CD4-positive, alpha-beta memory T cell (primary cell): Measurements from ENCODE around the gene WNT4. TPM values are rescaled to one million over a fixed set of nuclear protein-coding genes. Genes with fewer than 3 reads are reported as not detected.

Experiments
- CTCF ChIA-PET: fragments of 350-600 bp; sonication (Branson Sonifier 250); formaldehyde crosslinking; loops from one replicate; lab custom pipeline; 2021; ENCODE audit warnings: inconsistent platforms; ENCODE audit not compliant: partially characterized antibody; lab: Charles Lee
- POLR2A ChIA-PET: fragments of 350-600 bp; sonication (Branson Sonifier 250); formaldehyde crosslinking; loops from one replicate; lab custom pipeline; 2021; ENCODE audit not compliant: partially characterized antibody; lab: Charles Lee
- DNase-seq, 5 donors: peaks; one replicate each; pipeline versions ENCODE4 v3.0.0 to v3.0.0-alpha.2; 2020 to 2022; ENCODE audit warnings: mixed read lengths in 1 of 5
- H3K27ac ChIP-seq: one replicate; pipeline ENCODE4 v1.7.0; 2013; ENCODE audit warnings: low read depth, low read length
- H3K27me3 ChIP-seq: 2 replicates; pipeline ENCODE4 v1.7.0; 2013; ENCODE audit warnings: mild to moderate bottlenecking, low read length, moderate library complexity; ENCODE audit not compliant: insufficient read depth
- H3K36me3 ChIP-seq: 2 replicates; pipeline ENCODE4 v1.7.0; 2013; ENCODE audit warnings: mild to moderate bottlenecking, low read length, moderate library complexity; ENCODE audit not compliant: insufficient read depth
- H3K4me1 ChIP-seq: 2 replicates; pipeline ENCODE4 v1.7.0; 2013; ENCODE audit warnings: mild to moderate bottlenecking, low read length, moderate library complexity; ENCODE audit not compliant: insufficient read depth
- H3K4me3 ChIP-seq, 2 donors: one replicate each; pipeline ENCODE4 v1.7.0; 2013; ENCODE audit warnings: low read length in 2 of 2, mild to moderate bottlenecking in 1 of 2
- H3K9me3 ChIP-seq, 2 donors: one replicate each; pipeline ENCODE4 v1.7.0; 2013; ENCODE audit warnings: low read length in 2 of 2, control low read depth in 1 of 2; ENCODE audit not compliant: control insufficient read depth in 1 of 2
- H3K27ac Mint-ChIP-seq, 7 donors: one replicate each; pipeline ENCODE4 v1.8.0; 2020 to 2021; ENCODE audit warnings: mixed read lengths in 7 of 7, mild to moderate bottlenecking in 6 of 7, inconsistent platforms in 3 of 7, moderate library complexity in 3 of 7
- H3K27me3 Mint-ChIP-seq, 2 donors: one replicate each; pipeline ENCODE4 v1.8.0; 2020 to 2021; ENCODE audit warnings: mixed read lengths in 2 of 2
- H3K36me3 Mint-ChIP-seq, 2 donors: one replicate each; pipeline ENCODE4 v1.8.0; 2020 to 2021; ENCODE audit warnings: mixed read lengths in 2 of 2, inconsistent platforms in 1 of 2, mild to moderate bottlenecking in 1 of 2
- H3K4me1 Mint-ChIP-seq, 4 donors: one replicate each; pipeline ENCODE4 v1.8.0; 2020 to 2021; ENCODE audit warnings: mixed read lengths in 4 of 4, mild to moderate bottlenecking in 1 of 4
- H3K4me3 Mint-ChIP-seq, 8 donors: one replicate each; pipeline ENCODE4 v1.8.0; 2020 to 2021; ENCODE audit warnings: mixed read lengths in 8 of 8, mild to moderate bottlenecking in 7 of 8, moderate library complexity in 6 of 8, inconsistent platforms in 3 of 8
- H3K9me3 Mint-ChIP-seq, 8 donors: one replicate each; pipeline ENCODE4 v1.8.0; 2020 to 2021; ENCODE audit warnings: mixed read lengths in 8 of 8, mild to moderate bottlenecking in 5 of 8, inconsistent platforms in 3 of 8, moderate library complexity in 1 of 8
- intact Hi-C: fragments of 100-400 bp; cut with micrococcal nuclease; formaldehyde crosslinking; loops from one replicate; pipeline ENCODE4 v1.15.1; 2023
- polyA plus RNA-seq, 2 donors: library from polyadenylated mRNA; unstranded; fragments of 300-500 nt; fragmentation: Illumina TruSeq; gene quantifications; one replicate each; pipeline ENCODE4 v1.2.3, GENCODE V29; 2021
- total RNA-seq, 2 experiments: library from RNA; stranded (reverse); gene quantifications; one replicate each; pipeline ENCODE4 v1.2.3, GENCODE V29; 2021

Gene WNT4
- total and polyA plus RNA-seq, 4 experiments from 2014 or later: 0.10 TPM; not detected in 3

DNA sequence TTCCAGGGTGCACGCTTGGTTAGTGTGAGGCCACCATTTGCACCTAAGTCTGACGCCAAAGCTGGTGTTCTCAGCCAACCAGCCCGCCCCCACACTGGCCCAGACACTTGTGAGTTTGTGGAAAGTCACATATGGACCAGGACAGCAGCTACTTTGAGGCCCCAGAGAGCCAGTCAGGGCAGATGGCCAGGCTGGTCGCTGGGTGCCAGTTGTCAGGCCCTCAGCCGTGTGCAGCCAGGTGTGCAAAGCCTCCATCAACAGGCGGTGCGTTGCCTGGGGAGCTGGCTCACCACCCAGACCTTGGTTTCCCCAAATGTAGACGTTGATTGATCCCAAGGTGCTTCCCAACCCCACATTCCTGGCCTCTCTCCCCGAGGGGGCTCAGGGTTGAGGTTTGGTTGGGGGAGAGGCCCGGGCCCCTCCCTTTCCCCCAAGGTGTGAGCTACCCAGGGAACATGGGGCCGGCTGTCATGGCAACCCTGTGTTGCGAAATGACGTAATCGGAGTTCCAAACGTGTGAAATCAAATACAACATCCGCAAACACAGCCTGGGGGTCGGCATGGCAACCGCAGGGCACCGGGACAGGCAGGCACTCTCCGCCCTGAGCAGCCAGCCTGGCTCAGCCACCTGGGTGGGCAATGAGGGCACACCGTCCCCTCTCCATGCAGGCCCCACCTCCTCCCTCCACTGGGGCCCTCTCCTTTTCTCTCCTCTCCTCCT lies 42.2 kb upstream of the WNT4 start:
- H3K4me1 Mint-ChIP-seq: peaks cover 0 to 1% (median 0%) of the 10 kb centered on the region in 4 donors
- H3K27me3 Mint-ChIP-seq: peaks cover 19 to 32% of the 10 kb centered on the region in 2 donors
- H3K4me3 Mint-ChIP-seq: no peak overlapping the region
- ChIA-PET CTCF (no interaction called here), POLR2A (no interaction called here)
- Histone ChIP-seq H3K9me3 (no peaks in the 10 kb centered on the region), H3K36me3 (no peaks in the 10 kb centered on the region), H3K4me1 (no peaks in the 10 kb centered on the region), H3K27ac (no peak overlapping the region), H3K4me3 (no peak overlapping the region), H3K27me3 (no peaks in the 10 kb centered on the region)
- no peaks in the 10 kb centered on the region for H3K36me3 Mint-ChIP-seq
- intact Hi-C loops: no loop called here
- no peak for DNase-seq
- no peak overlapping the region for H3K27ac Mint-ChIP-seq
- H3K9me3 Mint-ChIP-seq: no peaks in the 10 kb centered on the region

DNA sequence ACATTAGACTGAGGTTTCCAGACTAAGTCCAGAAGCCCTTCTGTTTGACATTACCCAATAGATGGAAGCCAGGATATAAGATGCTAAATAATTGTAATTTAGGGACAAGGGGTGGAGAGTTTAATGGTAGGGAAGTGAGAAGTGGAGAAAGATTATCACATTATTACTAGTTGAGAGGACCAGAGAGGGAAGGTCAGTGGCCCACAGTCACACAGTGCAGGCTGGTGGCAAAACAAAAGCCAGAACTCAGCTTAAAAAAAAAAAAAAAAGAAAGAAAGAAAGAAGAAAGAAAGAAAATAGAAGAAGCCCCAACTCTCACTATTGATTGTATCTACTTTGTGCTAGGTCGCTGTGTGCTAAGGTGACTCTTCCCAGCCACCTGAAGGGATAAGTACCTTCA lies 41.6 kb upstream of the WNT4 start:
- intact Hi-C loops: no loop called here
- H3K9me3 Mint-ChIP-seq: peaks cover 0 to 3% (median 0%) of the 10 kb centered on the region in 8 donors
- H3K4me1 Mint-ChIP-seq: peaks cover 0 to 1% (median 0%) of the 10 kb centered on the region in 4 donors
- ChIA-PET CTCF (no interaction called here), POLR2A (no interaction called here)
- H3K27me3 Mint-ChIP-seq: peaks cover 19 to 32% of the 10 kb centered on the region in 2 donors
- Histone ChIP-seq H3K9me3 (no peaks in the 10 kb centered on the region), H3K27me3 (no peaks in the 10 kb centered on the region), H3K27ac (no peak overlapping the region), H3K4me3 (no peak overlapping the region), H3K4me1 (no peaks in the 10 kb centered on the region), H3K36me3 (no peaks in the 10 kb centered on the region)
- DNase-seq: no peak
- no peaks in the 10 kb centered on the region for H3K36me3 Mint-ChIP-seq
- H3K4me3 Mint-ChIP-seq: no peak overlapping the region
- H3K27ac Mint-ChIP-seq: no peak overlapping the region

DNA sequence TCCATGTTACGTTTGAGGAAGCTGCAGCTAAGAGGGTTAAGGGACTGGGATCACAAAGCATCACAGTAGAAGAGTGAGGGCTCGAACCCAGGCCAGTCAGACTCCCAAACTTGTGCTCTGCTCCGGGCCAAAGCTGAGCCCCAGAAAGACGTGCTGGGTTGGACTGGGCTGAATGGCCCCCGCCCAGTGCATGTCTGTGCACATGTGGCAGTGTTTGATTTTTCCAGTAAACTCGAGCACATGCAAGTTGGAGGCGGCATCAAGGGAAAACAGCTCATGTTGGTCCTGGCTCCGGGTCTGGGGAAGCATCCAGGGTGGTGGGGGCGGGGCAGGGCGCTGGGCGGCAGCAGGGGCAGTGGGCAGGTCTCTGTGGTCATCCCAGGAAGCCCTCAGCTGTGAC lies 39.8 kb upstream of the WNT4 start:
- Mint-ChIP-seq H3K4me1 (peaks cover 0 to 1% (median 0%) of the 10 kb centered on the region in 4 donors), H3K36me3 (no peaks in the 10 kb centered on the region), H3K9me3 (peaks cover 0 to 3% (median 0%) of the 10 kb centered on the region in 8 donors), H3K4me3 (no peak overlapping the region), H3K27me3 (peaks cover 14 to 25% of the 10 kb centered on the region in 2 donors), H3K27ac (no peak overlapping the region)
- ChIA-PET CTCF (interaction anchor here (1.0 kb wide), 1 partner anchor 12 kb away, joined by 3 read pairs; no protein-coding TSS in a partner anchor), POLR2A (no interaction called here)
- H3K27ac ChIP-seq: no peak overlapping the region
- no peaks in the 10 kb centered on the region for H3K4me1 ChIP-seq
- no peak for DNase-seq
- no peaks in the 10 kb centered on the region for H3K36me3 ChIP-seq
- no peak overlapping the region for H3K4me3 ChIP-seq
- intact Hi-C loops: no loop called here
- no peaks in the 10 kb centered on the region for H3K9me3 ChIP-seq
- no peaks in the 10 kb centered on the region for H3K27me3 ChIP-seq

DNA sequence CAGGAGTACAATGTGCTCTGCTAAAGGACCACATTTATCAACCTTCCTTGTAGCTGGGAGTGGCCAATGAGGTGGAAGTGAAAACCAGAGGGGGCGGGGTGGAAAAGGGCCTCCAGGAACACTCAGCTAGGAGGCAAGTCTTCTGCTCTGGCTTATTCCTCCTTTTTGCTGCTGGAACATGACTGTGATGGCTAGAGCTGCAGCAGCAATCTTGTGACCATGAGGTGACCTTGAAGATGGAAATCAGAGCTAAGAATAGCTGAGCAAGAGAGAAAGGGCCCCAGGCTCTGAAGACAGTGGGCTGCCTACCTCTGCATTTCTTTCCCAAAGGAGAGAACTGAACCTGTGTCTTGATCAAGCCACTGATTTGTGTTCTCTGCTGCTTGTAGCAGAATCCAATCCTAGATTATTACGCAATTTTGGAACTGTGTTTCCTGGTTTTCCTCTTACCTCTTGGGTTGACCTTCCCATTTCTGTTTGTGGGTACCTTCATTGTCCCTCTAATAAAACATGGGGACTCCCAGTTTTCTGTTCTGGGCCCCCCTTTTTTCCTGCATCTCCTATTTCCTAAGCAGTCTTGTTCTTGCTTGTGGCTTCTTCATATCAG lies 36.4 kb upstream of the WNT4 start:
- no peaks in the 10 kb centered on the region for H3K36me3 Mint-ChIP-seq
- Histone ChIP-seq H3K9me3 (no peaks in the 10 kb centered on the region), H3K27ac (no peak overlapping the region), H3K4me3 (no peak overlapping the region), H3K27me3 (no peaks in the 10 kb centered on the region), H3K4me1 (no peaks in the 10 kb centered on the region), H3K36me3 (no peaks in the 10 kb centered on the region)
- no peak overlapping the region for H3K27ac Mint-ChIP-seq
- H3K27me3 Mint-ChIP-seq: peaks cover 10 to 14% of the 10 kb centered on the region in 2 donors
- POLR2A ChIA-PET: no interaction called here
- CTCF ChIA-PET: no interaction called here
- H3K9me3 Mint-ChIP-seq: peaks cover 0 to 3% (median 0%) of the 10 kb centered on the region in 8 donors
- no peak for DNase-seq
- H3K4me3 Mint-ChIP-seq: no peak overlapping the region
- intact Hi-C loops: no loop called here
- peaks cover 0 to 1% (median 0%) of the 10 kb centered on the region in 4 donors for H3K4me1 Mint-ChIP-seq

DNA sequence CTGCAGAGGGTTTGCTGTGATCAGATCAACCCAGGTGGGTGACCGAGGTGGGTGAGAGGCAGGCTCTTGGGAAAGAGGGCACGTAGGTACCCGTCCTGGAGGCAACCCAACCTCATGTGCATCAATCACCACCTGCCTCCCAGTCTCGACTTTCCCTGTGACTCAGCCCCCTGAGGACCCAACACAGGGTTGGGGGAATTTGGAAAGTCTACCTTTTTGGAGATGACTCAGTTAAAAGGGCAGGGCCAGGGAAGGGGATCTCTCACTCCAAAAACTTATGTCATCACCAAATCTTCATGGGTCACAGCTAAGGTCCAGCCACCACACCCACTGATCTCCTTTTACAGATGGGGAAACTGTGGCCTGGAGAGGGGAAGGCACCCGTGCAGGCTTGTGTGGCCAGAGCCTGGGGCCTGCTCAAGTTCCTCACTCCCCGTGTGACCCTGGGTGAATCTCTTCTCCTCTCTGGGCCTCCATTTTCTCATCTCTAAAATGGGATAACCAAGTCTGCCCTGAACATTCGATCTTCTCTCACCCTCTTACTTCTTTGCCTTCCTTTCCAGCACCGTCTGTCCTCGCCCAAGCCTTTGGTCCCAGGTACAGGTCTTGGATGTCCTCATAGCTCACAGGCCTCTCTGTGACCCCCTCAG lies 34.6 kb upstream of the WNT4 start:
- ChIA-PET CTCF (no interaction called here), POLR2A (no interaction called here)
- H3K4me3 Mint-ChIP-seq: no peak overlapping the region
- intact Hi-C loops: no loop called here
- no peak overlapping the region for H3K4me3 ChIP-seq
- H3K27me3 Mint-ChIP-seq: peaks cover 6 to 7% of the 10 kb centered on the region in 2 donors
- no peaks in the 10 kb centered on the region for H3K36me3 ChIP-seq
- no peaks in the 10 kb centered on the region for H3K27me3 ChIP-seq
- peaks cover 0 to 3% (median 0%) of the 10 kb centered on the region in 8 donors for H3K9me3 Mint-ChIP-seq
- peaks cover 0 to 1% (median 0%) of the 10 kb centered on the region in 4 donors for H3K4me1 Mint-ChIP-seq
- no peak overlapping the region for H3K27ac ChIP-seq
- H3K27ac Mint-ChIP-seq: no peak overlapping the region
- DNase-seq: no peak
- no peaks in the 10 kb centered on the region for H3K9me3 ChIP-seq
- H3K36me3 Mint-ChIP-seq: no peaks in the 10 kb centered on the region
- no peaks in the 10 kb centered on the region for H3K4me1 ChIP-seq

DNA sequence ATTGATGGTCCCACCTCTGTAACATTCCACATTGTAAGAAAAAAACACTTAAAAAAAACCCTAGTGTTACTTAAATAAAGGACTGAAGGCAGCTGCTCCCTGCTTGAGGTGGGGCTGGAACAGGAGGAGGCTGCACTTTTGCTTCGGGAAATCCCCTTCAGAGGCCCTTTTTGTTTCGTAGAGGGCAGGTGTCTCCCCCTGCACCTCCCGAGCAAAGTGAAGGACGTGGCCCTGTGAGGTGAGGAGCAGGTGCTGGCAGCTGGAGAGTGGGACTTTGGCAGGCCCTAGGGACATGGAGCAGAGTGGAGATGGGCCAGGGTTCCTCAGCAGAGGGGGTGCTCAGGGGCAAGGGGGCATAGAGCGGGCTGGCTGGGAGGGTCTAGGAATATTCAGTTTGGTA lies 33.4 kb upstream of the WNT4 start:
- no peak overlapping the region for H3K4me3 Mint-ChIP-seq
- H3K36me3 ChIP-seq: no peaks in the 10 kb centered on the region
- POLR2A ChIA-PET: no interaction called here
- no peaks in the 10 kb centered on the region for H3K27me3 ChIP-seq
- H3K27ac ChIP-seq: no peak overlapping the region
- no peaks in the 10 kb centered on the region for H3K9me3 ChIP-seq
- peaks cover 0 to 2% of the 10 kb centered on the region in 2 donors for H3K27me3 Mint-ChIP-seq
- H3K4me3 ChIP-seq: no peak overlapping the region
- intact Hi-C loops: no loop called here
- H3K36me3 Mint-ChIP-seq: no peaks in the 10 kb centered on the region
- peaks cover 0 to 3% (median 0%) of the 10 kb centered on the region in 8 donors for H3K9me3 Mint-ChIP-seq
- H3K4me1 ChIP-seq: no peaks in the 10 kb centered on the region
- no peak for DNase-seq
- H3K4me1 Mint-ChIP-seq: no peaks in the 10 kb centered on the region
- H3K27ac Mint-ChIP-seq: no peak overlapping the region
- CTCF ChIA-PET: no interaction called here

DNA sequence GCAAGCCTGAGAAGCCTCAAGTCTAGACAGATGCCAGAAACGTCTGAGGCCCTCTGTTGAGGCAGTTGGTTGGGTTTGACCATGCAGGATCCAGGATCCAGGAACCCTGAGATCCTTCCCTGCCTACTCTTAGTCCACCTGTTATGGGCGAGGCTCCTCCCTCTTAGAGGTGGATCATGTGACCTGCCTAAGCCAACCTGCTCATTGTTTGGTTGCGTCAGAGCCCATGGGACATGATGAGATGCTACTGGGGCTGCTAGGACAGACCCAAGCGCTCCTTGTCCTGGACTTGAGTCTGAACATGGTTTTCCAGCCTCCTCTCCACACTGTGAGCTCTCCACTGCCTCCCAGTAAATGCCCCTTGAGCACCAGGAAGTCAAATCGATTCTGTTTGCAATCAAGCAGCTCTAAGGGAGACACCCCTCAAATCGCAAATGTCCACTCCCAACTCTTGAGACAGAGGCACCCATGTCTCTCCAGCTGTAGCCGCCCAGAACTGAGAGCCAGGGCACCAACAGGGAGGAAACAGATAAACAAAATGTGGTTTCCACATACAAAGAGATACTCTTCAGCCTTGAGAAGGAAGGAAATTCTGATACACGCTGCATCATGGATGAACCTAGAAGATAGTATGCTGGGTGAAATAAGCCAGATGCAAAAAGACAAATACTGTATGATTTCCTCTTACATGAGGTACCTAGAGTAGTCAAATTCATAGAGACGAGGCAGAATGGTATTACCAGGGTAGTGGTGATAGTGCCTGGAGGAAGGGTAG lies 31.7 kb upstream of the WNT4 start:
- H3K4me1 ChIP-seq: no peaks in the 10 kb centered on the region
- no peak overlapping the region for H3K4me3 Mint-ChIP-seq
- no peak overlapping the region for H3K27ac Mint-ChIP-seq
- no peak overlapping the region for H3K4me3 ChIP-seq
- no peaks in the 10 kb centered on the region for H3K36me3 Mint-ChIP-seq
- no peak overlapping the region for H3K27ac ChIP-seq
- DNase-seq: no peak
- intact Hi-C loops: no loop called here
- no peaks in the 10 kb centered on the region for H3K36me3 ChIP-seq
- peaks cover 0 to 3% (median 0%) of the 10 kb centered on the region in 8 donors for H3K9me3 Mint-ChIP-seq
- H3K27me3 ChIP-seq: no peaks in the 10 kb centered on the region
- H3K4me1 Mint-ChIP-seq: no peaks in the 10 kb centered on the region
- H3K27me3 Mint-ChIP-seq: peaks cover 0 to 2% of the 10 kb centered on the region in 2 donors
- H3K9me3 ChIP-seq: no peaks in the 10 kb centered on the region
- ChIA-PET POLR2A (no interaction called here), CTCF (no interaction called here)
